HepG2 (cell line): ENCODE results near the gene LOXL3. TPM values are rescaled to one million over a fixed set of nuclear protein-coding genes. Genes with fewer than 3 reads are reported as not detected.

Source experiments
- ATRX ChIP-seq: sonication (generic); formaldehyde crosslinking; IDR thresholded peaks from 2 replicates; pipeline ENCODE4 v1.4.0; 2020; ENCODE audit warnings: missing genetic modification reagents, borderline replicate concordance
- BRD4 ChIP-seq: sonication (generic); formaldehyde crosslinking; IDR thresholded peaks from 2 replicates; pipeline ENCODE4 v1.4.0; 2020; ENCODE audit warnings: missing genetic modification reagents
- CREB3 ChIP-seq: sonication (generic); formaldehyde crosslinking; IDR thresholded peaks from 2 replicates; pipeline ENCODE4 v1.5.0; 2020; ENCODE audit warnings: missing genetic modification reagents
- ETV6 ChIP-seq: sonication (generic); formaldehyde crosslinking; conservative IDR thresholded peaks from 2 replicates; pipeline ENCODE4 v1.4.0; 2020; ENCODE audit warnings: missing genetic modification reagents
- FOXM1 ChIP-seq: sonication (generic); formaldehyde crosslinking; IDR thresholded peaks from 2 replicates; pipeline ENCODE4 v1.5.0; 2020; ENCODE audit warnings: missing genetic modification reagents
- GATA4 ChIP-seq: sonication (generic); IDR thresholded peaks from 2 replicates; pipeline ENCODE4 v1.6.1; 2016; ENCODE audit warnings: antibody characterized with exemption, low read depth, borderline replicate concordance
- HNF4G ChIP-seq, 2 experiments: sonication (generic) in 1 of 2; formaldehyde crosslinking in 1 of 2; IDR thresholded peaks; 2 replicates each; pipeline versions ENCODE4 v1.4.0 to v1.6.1; 2011 to 2020; ENCODE audit warnings: borderline replicate concordance in 2 of 2, low read depth in 2 of 2, mild to moderate bottlenecking in 2 of 2, low read length in 1 of 2, missing genetic modification reagents in 1 of 2, moderate library complexity in 1 of 2
- HNRNPK ChIP-seq: fragments of 200-400 bp; formaldehyde crosslinking; IDR thresholded peaks from 2 replicates; pipeline ENCODE4 v1.6.1; 2018; ENCODE audit warnings: low read length, low read depth, moderate library complexity, mild to moderate bottlenecking; ENCODE audit not compliant: poor library complexity, severe bottlenecking
- NCOA5 ChIP-seq: sonication (generic); formaldehyde crosslinking; IDR thresholded peaks from 2 replicates; pipeline ENCODE4 v1.4.0; 2020; ENCODE audit warnings: missing genetic modification reagents
- POGK ChIP-seq: sonication (generic); formaldehyde crosslinking; conservative IDR thresholded peaks from 2 replicates; pipeline ENCODE4 v1.8.0; 2022; ENCODE audit warnings: mild to moderate bottlenecking, moderate library complexity, missing genetic modification reagents
- THRA ChIP-seq: sonication (generic); formaldehyde crosslinking; IDR thresholded peaks from 2 replicates; pipeline ENCODE4 v1.4.0; 2020; ENCODE audit warnings: missing genetic modification reagents, borderline replicate concordance
- ZBTB8A ChIP-seq: sonication (generic); formaldehyde crosslinking; IDR thresholded peaks from 2 replicates; pipeline ENCODE4 v1.4.0; 2020; ENCODE audit warnings: mild to moderate bottlenecking, low read depth, missing genetic modification reagents, borderline replicate concordance
- ZC3H13 ChIP-seq: sonication (generic); formaldehyde crosslinking; IDR thresholded peaks from 2 replicates; pipeline ENCODE4 v1.8.1; 2023; ENCODE audit warnings: mild to moderate bottlenecking, missing genetic modification reagents, moderate library complexity
- ZHX2 ChIP-seq, 2 experiments: sonication (generic) in 1 of 2; formaldehyde crosslinking in 1 of 2; IDR thresholded peaks; 2 replicates each; pipeline versions ENCODE4 v1.6.1 to v1.9.0; 2014 to 2022; ENCODE audit warnings: antibody characterized with exemption in 1 of 2, borderline replicate concordance in 1 of 2, inconsistent platforms in 1 of 2, low read depth in 1 of 2, missing genetic modification reagents in 1 of 2
- ZMYM2 ChIP-seq: sonication (generic); formaldehyde crosslinking; IDR thresholded peaks from 2 replicates; pipeline ENCODE4 v1.8.0; 2022; ENCODE audit warnings: mild to moderate bottlenecking, missing genetic modification reagents
- ZNF20 ChIP-seq: sonication (generic); formaldehyde crosslinking; IDR thresholded peaks from 2 replicates; pipeline ENCODE4 v1.4.0; 2020; ENCODE audit warnings: mild to moderate bottlenecking, moderate library complexity, missing genetic modification reagents
- ZSCAN30 ChIP-seq: sonication (generic); formaldehyde crosslinking; IDR thresholded peaks from 2 replicates; pipeline ENCODE4 v1.5.0; 2020; ENCODE audit warnings: mild to moderate bottlenecking, missing genetic modification reagents
- polyA plus RNA-seq, 8 experiments: library from polyadenylated mRNA; depleted of rRNA in 3 of 8; stranded (reverse) in 7 of 8; unstranded in 1 of 8; fragments of >200 nt; fragmentation: Illumina TruSeq in 4 of 8; extraction: Trizol in 4 of 8; gene quantifications; 2 replicates each; pipeline versions ENCODE4 v1.2.1 to v1.2.3, GENCODE V29; 2011 to 2016; ENCODE audit warnings: low read depth in 4 of 8, missing spikeins in 1 of 8, mixed read lengths in 1 of 8; ENCODE audit not compliant: insufficient read depth in 1 of 8
- total RNA-seq, 5 experiments: library from RNA; depleted of rRNA; stranded (reverse); fragments of >200 nt; fragmentation: Illumina TruSeq; extraction: Trizol; gene quantifications; 2 replicates each; pipeline ENCODE4 v1.2.3, GENCODE V29; 2016; ENCODE audit warnings: low read depth in 1 of 5

LOXL3 gene
- total and polyA plus RNA-seq, 2 of the 13 experiments (the other 11 are each of a cell fraction or from before 2014, with no cell fraction given): 0.55 to 6.5 TPM

GRCh38 chr2:74548900-74549826 is 4.6 kb downstream of the LOXL3 start (continued):
- TF ChIP-seq POGK (CRISPR knock-in tag) (no peak), ZC3H13 (CRISPR knock-in tag) (no peak), CREB3 (no peak), ETV6 (CRISPR knock-in tag) (0 out of 2 replicates have a peak, but pooled peaks have one; percentile 20), FOXM1 (CRISPR knock-in tag) (no peak), ZNF20 (CRISPR knock-in tag) (no peak), ZBTB8A (no peak), HNRNPK (no peak), BRD4 (CRISPR knock-in tag) (no peak), ZHX2 (IDR thresholded peaks at IDR 0.05; ENCODE audit: low read depth) (no peak), ZHX2 (CRISPR knock-in tag; IDR thresholded peaks at IDR 0.05; ENCODE audit: borderline replicate concordance) (no peak), ZSCAN30 (CRISPR knock-in tag) (no peak), NCOA5 (no peak), ATRX (CRISPR knock-in tag) (no peak), ZMYM2 (no peak), GATA4 (no peak), THRA (CRISPR knock-in tag) (0 out of 2 replicates have a peak, but pooled peaks have one; percentile 21), HNF4G (IDR thresholded peaks at IDR 0.05; ENCODE audit: borderline replicate concordance, low read depth, low read length) (no peak), HNF4G (CRISPR knock-in tag; IDR thresholded peaks at IDR 0.05; ENCODE audit: borderline replicate concordance, low read depth) (no peak)
